RWPE2 (cell line): ENCODE measurements around the gene IDH3A.

Source experiments
- ATAC-seq: fragments of 200-7000 bp; cut with Tn5 transposase; 3 replicates; pipeline ENCODE4 v1.9.1; 2021; ENCODE audit warnings: low read depth
- DNase-seq: peaks from one replicate; pipeline ENCODE4 v3.0.0-alpha.2; 2020; ENCODE audit warnings: low spot score
- H3K27ac ChIP-seq: fragments of 450-650 bp; 2 replicates; pipeline ENCODE4 v1.5.1; 2017; ENCODE audit warnings: mild to moderate bottlenecking; ENCODE audit not compliant: poor library complexity, severe bottlenecking
- H3K27me3 ChIP-seq: fragments of 250-450 bp; sonication (Bioruptor Pico); 2 replicates; pipeline ENCODE4 v1.5.1; 2021; ENCODE audit warnings: mild to moderate bottlenecking, moderate library complexity; ENCODE audit not compliant: insufficient read depth, poor library complexity, severe bottlenecking
- H3K36me3 ChIP-seq: fragments of 250-450 bp; sonication (Bioruptor Pico); 2 replicates; pipeline ENCODE4 v1.5.1; 2020; ENCODE audit warnings: low read depth, mild to moderate bottlenecking, moderate library complexity
- H3K4me1 ChIP-seq: fragments of 250-450 bp; sonication (Bioruptor Pico); 2 replicates; pipeline ENCODE4 v1.5.1; 2021; ENCODE audit warnings: mild to moderate bottlenecking, moderate library complexity; ENCODE audit not compliant: insufficient read depth, poor library complexity, severe bottlenecking
- H3K4me3 ChIP-seq: fragments of 250-450 bp; sonication (Bioruptor Pico); 2 replicates; pipeline ENCODE4 v1.5.1; 2021; ENCODE audit warnings: mild to moderate bottlenecking, moderate library complexity; ENCODE audit not compliant: severe bottlenecking
- H3K9me3 ChIP-seq: fragments of 250-450 bp; sonication (Bioruptor Pico); 2 replicates; pipeline ENCODE4 v1.5.1; 2021; ENCODE audit warnings: mild to moderate bottlenecking, moderate library complexity; ENCODE audit not compliant: severe bottlenecking
- TF ChIP-seq, protein P1 (sequence below): fragments of 450-650 bp; IDR thresholded peaks from one replicate; pipeline ENCODE4 v1.5.1; 2017; ENCODE audit warnings: mild to moderate bottlenecking, moderate library complexity; ENCODE audit not compliant: poor library complexity, severe bottlenecking

IDH3A gene

DNA sequence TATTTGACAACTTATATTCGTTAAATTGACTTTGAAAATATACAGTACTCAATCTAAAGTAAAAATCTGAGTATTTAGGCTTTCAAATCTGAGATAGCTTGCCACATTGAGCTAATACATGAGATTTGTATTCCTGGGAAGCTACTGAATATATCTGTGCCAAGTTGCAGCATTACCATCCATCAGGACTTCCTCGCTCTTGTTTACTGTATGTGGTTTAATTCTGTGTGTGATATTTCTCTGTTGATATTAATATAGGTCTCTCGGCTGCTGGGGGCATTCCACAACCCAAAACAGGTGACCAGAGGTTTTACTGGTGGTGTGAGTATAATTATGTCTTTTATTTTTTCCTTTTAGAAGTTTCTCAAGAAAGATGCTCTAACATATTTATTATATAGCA lies 5.8 kb downstream of the IDH3A start:
- TF ChIP-seq, protein P1, sequence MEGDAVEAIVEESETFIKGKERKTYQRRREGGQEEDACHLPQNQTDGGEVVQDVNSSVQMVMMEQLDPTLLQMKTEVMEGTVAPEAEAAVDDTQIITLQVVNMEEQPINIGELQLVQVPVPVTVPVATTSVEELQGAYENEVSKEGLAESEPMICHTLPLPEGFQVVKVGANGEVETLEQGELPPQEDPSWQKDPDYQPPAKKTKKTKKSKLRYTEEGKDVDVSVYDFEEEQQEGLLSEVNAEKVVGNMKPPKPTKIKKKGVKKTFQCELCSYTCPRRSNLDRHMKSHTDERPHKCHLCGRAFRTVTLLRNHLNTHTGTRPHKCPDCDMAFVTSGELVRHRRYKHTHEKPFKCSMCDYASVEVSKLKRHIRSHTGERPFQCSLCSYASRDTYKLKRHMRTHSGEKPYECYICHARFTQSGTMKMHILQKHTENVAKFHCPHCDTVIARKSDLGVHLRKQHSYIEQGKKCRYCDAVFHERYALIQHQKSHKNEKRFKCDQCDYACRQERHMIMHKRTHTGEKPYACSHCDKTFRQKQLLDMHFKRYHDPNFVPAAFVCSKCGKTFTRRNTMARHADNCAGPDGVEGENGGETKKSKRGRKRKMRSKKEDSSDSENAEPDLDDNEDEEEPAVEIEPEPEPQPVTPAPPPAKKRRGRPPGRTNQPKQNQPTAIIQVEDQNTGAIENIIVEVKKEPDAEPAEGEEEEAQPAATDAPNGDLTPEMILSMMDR: no peak
- Histone ChIP-seq H3K27me3 (no peaks in the 10 kb centered on the region), H3K4me3 (no peak overlapping the region), H3K36me3 (peaks cover 46% of the 10 kb centered on the region), H3K9me3 (no peaks in the 10 kb centered on the region), H3K27ac (peak overlapping the region; percentile 32), H3K4me1 (peaks cover 32% of the 10 kb centered on the region)
- ATAC-seq: no peak
- no peak for DNase-seq

DNA sequence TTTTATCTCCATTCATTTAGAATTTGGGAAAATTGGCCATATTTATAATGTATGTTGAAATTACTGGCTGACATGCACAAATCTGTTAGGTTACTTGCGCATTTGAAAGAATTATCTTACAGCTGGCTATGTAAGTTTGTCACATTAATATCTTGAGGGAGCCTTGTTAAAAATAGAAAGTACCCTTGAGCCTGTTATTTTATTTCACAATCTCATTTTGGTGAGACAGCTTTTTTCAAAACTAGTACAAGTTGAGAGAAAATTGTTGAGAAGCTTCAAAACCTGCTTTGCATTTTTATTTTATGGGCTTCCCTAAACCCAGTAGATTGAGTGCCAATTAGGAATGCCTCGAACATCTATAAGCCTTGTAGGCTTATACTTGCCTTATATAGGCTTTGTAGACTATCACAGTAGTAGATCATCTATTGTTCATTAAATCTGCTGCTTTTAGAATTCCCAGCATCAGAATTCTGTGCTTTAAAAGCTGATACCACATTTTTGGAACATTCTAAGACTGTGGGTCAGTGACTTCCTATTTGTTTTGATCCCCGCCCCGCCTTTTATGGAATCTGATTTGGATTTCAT lies 6.3 kb downstream of the IDH3A start:
- peaks cover 51% of the 10 kb centered on the region for H3K36me3 ChIP-seq
- ATAC-seq (peak; percentile 54), DNase-seq (no peak)
- H3K9me3 ChIP-seq: no peaks in the 10 kb centered on the region
- peaks cover 28% of the 10 kb centered on the region for H3K4me1 ChIP-seq
- H3K27me3 ChIP-seq: no peaks in the 10 kb centered on the region
- TF ChIP-seq, protein P1: no peak
- no peak overlapping the region for H3K4me3 ChIP-seq
- peak overlapping the region; percentile 32 for H3K27ac ChIP-seq

DNA sequence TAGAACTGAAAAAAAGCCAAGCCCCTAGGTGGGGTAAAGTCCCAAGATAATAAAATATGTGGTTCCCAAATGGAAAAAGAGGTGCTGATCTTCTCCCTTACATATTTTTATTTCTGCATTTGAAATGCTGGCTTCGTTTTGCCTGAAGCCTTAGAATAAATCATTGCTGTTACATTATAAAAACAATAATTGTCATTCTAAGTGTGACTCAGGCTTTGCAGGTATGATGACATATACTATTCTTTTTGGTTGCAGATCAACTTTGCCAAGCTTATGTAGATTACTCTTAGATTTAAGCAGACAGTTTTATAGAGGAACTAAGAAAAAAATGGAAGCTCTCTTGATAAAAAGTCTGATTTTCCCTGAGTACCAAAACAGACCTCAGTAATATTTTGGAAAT lies 7.5 kb downstream of the IDH3A start:
- H3K27ac ChIP-seq: peak overlapping the region; percentile 32
- peaks cover 63% of the 10 kb centered on the region for H3K36me3 ChIP-seq
- TF ChIP-seq, protein P1: no peak
- ATAC-seq (peak; percentile 80), DNase-seq (no peak)
- no peaks in the 10 kb centered on the region for H3K9me3 ChIP-seq
- H3K4me1 ChIP-seq: peaks cover 27% of the 10 kb centered on the region
- no peak overlapping the region for H3K4me3 ChIP-seq
- no peaks in the 10 kb centered on the region for H3K27me3 ChIP-seq

DNA sequence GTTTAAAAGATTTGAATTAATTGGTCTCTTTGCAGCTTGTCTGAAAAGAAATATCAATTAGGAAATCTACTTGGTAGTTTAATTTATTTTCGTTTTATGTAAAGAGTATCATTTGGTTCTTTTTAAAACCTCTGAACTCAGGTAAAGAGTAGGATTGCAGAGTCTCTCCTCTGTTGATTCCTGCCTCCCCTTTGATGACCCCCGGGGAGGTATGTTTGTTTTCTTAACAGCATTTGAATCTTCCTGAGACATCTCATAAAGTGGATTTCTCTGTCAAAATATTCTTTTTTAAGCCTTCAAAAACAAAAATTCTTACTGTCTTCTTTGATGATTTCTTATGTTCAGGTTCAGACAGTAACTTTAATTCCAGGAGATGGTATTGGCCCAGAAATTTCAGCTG lies 8.0 kb downstream of the IDH3A start:
- Histone ChIP-seq H3K27ac (peak overlapping the region; percentile 32), H3K27me3 (no peaks in the 10 kb centered on the region), H3K4me1 (peaks cover 27% of the 10 kb centered on the region), H3K4me3 (no peak overlapping the region), H3K36me3 (peaks cover 68% of the 10 kb centered on the region), H3K9me3 (no peaks in the 10 kb centered on the region)
- TF ChIP-seq, protein P1: no peak
- DNase-seq (no peak), ATAC-seq (no peak)

DNA sequence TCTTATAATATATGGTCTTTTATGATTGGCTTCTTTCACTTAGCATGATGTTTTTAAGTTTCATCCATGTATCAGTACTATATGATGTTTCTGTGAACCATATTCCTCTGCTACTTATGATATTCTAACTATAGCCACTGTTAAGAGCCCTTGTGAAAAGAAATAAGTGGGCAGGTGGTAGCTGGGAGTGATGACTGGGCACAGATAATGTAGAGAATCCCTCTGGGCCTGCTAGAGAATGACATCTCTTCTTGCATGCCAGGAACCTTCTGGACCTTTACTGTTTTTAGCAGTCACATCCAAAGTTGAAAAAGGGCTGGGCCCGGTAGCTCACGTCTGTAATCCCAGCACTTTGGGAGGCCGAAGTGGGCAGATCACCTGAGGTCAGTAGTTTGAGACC lies 10.2 kb downstream of the IDH3A start:
- ATAC-seq (no peak), DNase-seq (no peak)
- Histone ChIP-seq H3K9me3 (no peaks in the 10 kb centered on the region), H3K4me3 (no peak overlapping the region), H3K27me3 (no peaks in the 10 kb centered on the region), H3K4me1 (peaks cover 27% of the 10 kb centered on the region), H3K36me3 (peaks cover 87% of the 10 kb centered on the region), H3K27ac (no peak overlapping the region)
- TF ChIP-seq, protein P1: no peak
